Measurements from ENCODE around the gene MAGT1. TPM values are rescaled to one million over a fixed set of nuclear protein-coding genes. Genes with fewer than 3 reads are reported as not detected.
A peak's percentile ranks its signal among the peaks of the same experiment; 100 is the strongest.
"Not testable (repeated sequence)": the region's sequence is repeated elsewhere in the genome, so short reads cannot be mapped to it uniquely, and the experiment has no call there.

MAGT1 gene
- total RNA-seq, result 10 to 100 TPM; 50.2 to 51.6 TPM

GRCh38 chrX:77894921-77895886 is at the start of gene MAGT1:
MAGT1 (minus strand) TSS chrX:77895435; CDS start chrX:77895410, 25 bp downstream.
- no peaks in the 10 kb centered on the region for H3K9me3 Mint-ChIP-seq (ENCODE audit: insufficient read depth)
- H3K36me3 Mint-ChIP-seq (ENCODE audit: low read depth), result peaks cover 12% of the 10 kb centered on the region
- no peaks in the 10 kb centered on the region for H3K27me3 Mint-ChIP-seq (ENCODE audit: low read depth)
- DNase-seq (peak; percentile 94), ATAC-seq (peak; percentile 95)
- peaks cover 26% of the 10 kb centered on the region for H3K4me1 Mint-ChIP-seq (ENCODE audit: low read depth)
- POLR2A ChIA-PET, result interaction anchor here (0.6 to 1.7 kb wide), 5 partner anchors 14 to 1363 kb away, joined by 3 to 5 read pairs (median 3); no protein-coding TSS in a partner anchor
- H3K27ac Mint-ChIP-seq, result peak within 1 kb of the TSS; percentile 100
- CTCF ChIA-PET, result interaction anchor here (1.0 to 1.1 kb wide), 2 partner anchors 15 to 21 kb away, joined by 3 read pairs; partner anchors contain the start of gene ATP7A
- peak within 1 kb of the TSS; percentile 86 for H3K4me3 Mint-ChIP-seq

DNA sequence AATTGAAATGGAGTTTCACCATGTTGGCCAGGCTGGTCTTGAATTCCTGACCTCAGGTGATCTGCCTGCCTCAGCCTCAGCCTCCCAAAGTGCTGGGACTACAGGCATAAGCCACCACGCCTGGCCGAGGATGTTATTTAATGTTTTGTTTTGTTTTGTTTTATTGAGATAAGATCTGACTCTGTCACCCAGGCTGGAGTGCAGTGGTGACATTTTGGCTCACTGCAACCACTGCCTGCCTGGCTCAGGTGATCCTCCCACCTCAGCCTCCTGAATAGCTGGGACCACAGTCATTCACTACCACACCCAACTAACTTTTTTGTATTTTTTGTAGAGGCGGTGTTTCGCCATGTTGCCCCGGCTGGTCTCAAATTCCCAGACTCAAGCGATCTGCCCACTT is 49.8 kb upstream of the MAGT1 start:
- H3K27ac Mint-ChIP-seq; POLR2A ChIA-PET; H3K4me1 Mint-ChIP-seq (ENCODE audit: low read depth); H3K36me3 Mint-ChIP-seq (ENCODE audit: low read depth); H3K4me3 Mint-ChIP-seq; ATAC-seq; H3K27me3 Mint-ChIP-seq (ENCODE audit: low read depth); DNase-seq; H3K9me3 Mint-ChIP-seq (ENCODE audit: insufficient read depth): not testable (repeated sequence)
- CTCF ChIA-PET, result interaction anchor here (0.7 kb wide), 1 partner anchor 10 kb away, joined by 5 read pairs; no protein-coding TSS in a partner anchor

DNA sequence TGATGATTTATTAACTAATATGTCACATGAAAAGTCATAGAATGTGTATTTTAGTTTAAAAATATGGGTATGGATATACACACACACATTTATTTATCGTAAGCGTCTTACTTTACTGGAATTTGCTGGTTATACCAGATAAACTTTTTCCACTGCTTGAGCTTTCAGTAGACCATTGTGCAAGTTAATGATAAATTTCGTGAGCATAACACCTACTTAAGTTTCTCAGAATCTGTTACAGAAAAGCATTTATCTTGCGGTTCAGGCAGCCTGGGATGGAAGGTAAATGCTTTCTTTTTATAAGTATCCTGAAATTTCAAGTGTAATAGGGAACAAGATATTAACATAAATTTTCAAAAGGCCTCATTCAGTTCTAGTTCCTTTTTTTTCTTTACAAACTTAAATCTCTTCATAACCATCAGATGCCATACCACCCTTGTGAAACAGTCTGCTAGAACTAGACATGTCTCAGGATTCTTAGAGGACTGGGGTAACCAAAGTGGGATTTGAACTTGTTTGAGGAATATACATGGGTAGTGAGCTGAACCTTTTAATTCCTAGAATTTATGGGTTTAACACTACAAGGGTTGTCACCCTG is 42.9 kb upstream of the MAGT1 start:
- POLR2A ChIA-PET, result no interaction called here
- no peaks in the 10 kb centered on the region for H3K36me3 Mint-ChIP-seq (ENCODE audit: low read depth)

GRCh38 chrX:77937291-77937690 is 42.1 kb upstream of the MAGT1 start:
- no peak overlapping the region for H3K4me3 Mint-ChIP-seq
- H3K36me3 Mint-ChIP-seq (ENCODE audit: low read depth), result peaks cover 4% of the 10 kb centered on the region
- no peak for DNase-seq
- no peak for ATAC-seq
- H3K9me3 Mint-ChIP-seq (ENCODE audit: insufficient read depth), result no peaks in the 10 kb centered on the region
- ChIA-PET POLR2A (no interaction called here), CTCF (no interaction called here)
- no peak overlapping the region for H3K27ac Mint-ChIP-seq
- no peaks in the 10 kb centered on the region for H3K27me3 Mint-ChIP-seq (ENCODE audit: low read depth)
- no peaks in the 10 kb centered on the region for H3K4me1 Mint-ChIP-seq (ENCODE audit: low read depth)

More for the DNA sequence above, 42.9 kb upstream of the MAGT1 start:
- CTCF ChIA-PET, result no interaction called here
- ATAC-seq (no peak), DNase-seq (no peak)
- Mint-ChIP-seq H3K27ac (no peak overlapping the region), H3K9me3 (ENCODE audit: insufficient read depth) (no peaks in the 10 kb centered on the region), H3K4me3 (no peak overlapping the region), H3K4me1 (ENCODE audit: low read depth) (peaks cover under 1% of the 10 kb centered on the region), H3K27me3 (ENCODE audit: low read depth) (no peaks in the 10 kb centered on the region)

GRCh38 chrX:77936299-77936698 is 41.1 kb upstream of the MAGT1 start:
- H3K27ac Mint-ChIP-seq, result no peak overlapping the region
- no peak overlapping the region for H3K4me3 Mint-ChIP-seq
- H3K27me3 Mint-ChIP-seq (ENCODE audit: low read depth), result no peaks in the 10 kb centered on the region
- POLR2A ChIA-PET, result no interaction called here
- no peaks in the 10 kb centered on the region for H3K4me1 Mint-ChIP-seq (ENCODE audit: low read depth)
- DNase-seq (no peak), ATAC-seq (no peak)
- H3K9me3 Mint-ChIP-seq (ENCODE audit: insufficient read depth), result no peaks in the 10 kb centered on the region
- CTCF ChIA-PET, result no interaction called here
- H3K36me3 Mint-ChIP-seq (ENCODE audit: low read depth), result peaks cover 4% of the 10 kb centered on the region

- no peak overlapping the region for H3K4me3 Mint-ChIP-seq
- ChIA-PET CTCF (no interaction called here), POLR2A (no interaction called here)
- no peak for DNase-seq
- H3K9me3 Mint-ChIP-seq (ENCODE audit: insufficient read depth), result no peaks in the 10 kb centered on the region
- H3K4me1 Mint-ChIP-seq (ENCODE audit: low read depth), result no peaks in the 10 kb centered on the region
- ATAC-seq, result no peak
- no peaks in the 10 kb centered on the region for H3K27me3 Mint-ChIP-seq (ENCODE audit: low read depth)
- H3K27ac Mint-ChIP-seq, result no peak overlapping the region
- peaks cover 4% of the 10 kb centered on the region for H3K36me3 Mint-ChIP-seq (ENCODE audit: low read depth)
These were observed 40.7 kb upstream of the MAGT1 start for GRCh38 chrX:77935886-77936285.

- peaks cover 4% of the 10 kb centered on the region for H3K36me3 Mint-ChIP-seq (ENCODE audit: low read depth)
- H3K4me3 Mint-ChIP-seq, result no peak overlapping the region
- no peak overlapping the region for H3K27ac Mint-ChIP-seq
- ChIA-PET CTCF (interaction anchor here (0.7 kb wide), 1 partner anchor 94 kb away, joined by 3 read pairs; no protein-coding TSS in a partner anchor), POLR2A (no interaction called here)
- no peaks in the 10 kb centered on the region for H3K27me3 Mint-ChIP-seq (ENCODE audit: low read depth)
- H3K9me3 Mint-ChIP-seq (ENCODE audit: insufficient read depth), result no peaks in the 10 kb centered on the region
- DNase-seq (no peak), ATAC-seq (no peak)
- H3K4me1 Mint-ChIP-seq (ENCODE audit: low read depth), result peaks cover 3% of the 10 kb centered on the region
These were observed 35.3 kb upstream of the MAGT1 start for GRCh38 chrX:77930581-77930980.

GRCh38 chrX:77925764-77926163 is 30.5 kb upstream of the MAGT1 start:
- Mint-ChIP-seq H3K27me3 (ENCODE audit: low read depth) (no peaks in the 10 kb centered on the region), H3K36me3 (ENCODE audit: low read depth) (peaks cover 2% of the 10 kb centered on the region), H3K4me1 (ENCODE audit: low read depth) (peaks cover 3% of the 10 kb centered on the region), H3K4me3 (no peak overlapping the region), H3K9me3 (ENCODE audit: insufficient read depth) (no peaks in the 10 kb centered on the region), H3K27ac (no peak overlapping the region)
- CTCF ChIA-PET, result no interaction called here
- POLR2A ChIA-PET, result no interaction called here
- DNase-seq (no peak), ATAC-seq (no peak)

DNA sequence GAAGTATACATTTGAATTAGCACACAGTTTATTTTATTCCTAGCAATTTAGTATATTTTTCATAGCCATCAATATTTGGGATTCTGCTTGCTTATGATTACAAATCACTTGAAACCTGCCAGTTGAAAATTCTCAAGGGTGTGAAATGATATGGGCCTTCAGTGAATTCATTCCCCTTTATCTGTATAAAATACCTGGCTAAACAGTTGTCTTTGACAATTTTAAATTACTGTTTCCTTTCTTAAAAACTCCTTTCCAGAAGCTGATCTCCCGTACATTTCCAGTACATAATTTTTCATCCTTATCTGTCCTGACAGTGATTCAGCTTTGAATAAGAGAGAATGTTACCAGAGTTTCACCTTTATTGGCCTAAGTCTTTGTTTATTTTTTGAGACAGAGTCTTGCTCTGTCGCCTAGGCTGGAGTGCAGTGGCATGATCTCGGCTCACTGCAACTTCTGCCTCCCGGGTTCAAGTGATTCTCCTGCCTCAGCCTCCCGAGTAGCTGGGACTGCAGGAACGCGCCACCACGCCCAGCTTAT is 29.2 kb upstream of the MAGT1 start:
- Mint-ChIP-seq H3K9me3 (ENCODE audit: insufficient read depth) (no peaks in the 10 kb centered on the region), H3K27ac (no peak overlapping the region)

DNA sequence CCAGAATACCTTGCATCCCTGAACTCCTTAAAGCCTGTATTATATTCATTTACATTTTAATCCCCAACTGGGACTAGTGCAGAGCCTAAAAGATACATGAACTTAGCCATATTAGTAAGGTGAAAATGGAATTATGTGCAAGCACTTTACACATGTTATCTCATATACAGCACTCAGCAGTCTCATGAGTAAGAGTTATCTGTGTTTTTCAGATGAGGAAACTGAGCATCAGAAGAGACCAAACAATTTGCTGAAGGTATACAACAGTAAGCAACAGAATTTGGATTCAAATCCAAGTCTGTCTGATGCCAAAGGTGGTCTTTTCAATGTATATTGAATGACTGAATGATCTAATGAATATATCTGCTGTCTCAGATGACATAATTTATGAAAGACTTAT is 27.6 kb upstream of the MAGT1 start:
- Mint-ChIP-seq H3K9me3 (ENCODE audit: insufficient read depth) (no peaks in the 10 kb centered on the region), H3K4me1 (ENCODE audit: low read depth) (peaks cover 4% of the 10 kb centered on the region), H3K27me3 (ENCODE audit: low read depth) (no peaks in the 10 kb centered on the region), H3K27ac (no peak overlapping the region), H3K36me3 (ENCODE audit: low read depth) (peaks cover 2% of the 10 kb centered on the region), H3K4me3 (no peak overlapping the region)
- POLR2A ChIA-PET, result no interaction called here
- DNase-seq (no peak), ATAC-seq (no peak)
- CTCF ChIA-PET, result no interaction called here

More for the DNA sequence above, 29.2 kb upstream of the MAGT1 start:
- peaks cover 3% of the 10 kb centered on the region for H3K4me1 Mint-ChIP-seq (ENCODE audit: low read depth)
- peaks cover 2% of the 10 kb centered on the region for H3K36me3 Mint-ChIP-seq (ENCODE audit: low read depth)
- no peak for ATAC-seq
- DNase-seq, result no peak
- ChIA-PET POLR2A (interaction anchor here (0.6 kb wide), 1 partner anchor 100 kb away, joined by 3 read pairs; no protein-coding TSS in a partner anchor), CTCF (interaction anchor here (0.8 kb wide), 1 partner anchor 11 kb away, joined by 3 read pairs; no protein-coding TSS in a partner anchor)
- H3K27me3 Mint-ChIP-seq (ENCODE audit: low read depth), result no peaks in the 10 kb centered on the region
- H3K4me3 Mint-ChIP-seq, result no peak overlapping the region

- H3K4me1 Mint-ChIP-seq (ENCODE audit: low read depth), result peaks cover 15% of the 10 kb centered on the region
- POLR2A ChIA-PET, result interaction anchor here (0.7 kb wide), 1 partner anchor 9 kb away, joined by 4 read pairs; the partner anchor contains the start of gene ATP7A
- not testable (repeated sequence) for H3K27ac Mint-ChIP-seq; H3K27me3 Mint-ChIP-seq (ENCODE audit: low read depth); ATAC-seq; H3K4me3 Mint-ChIP-seq; DNase-seq; H3K36me3 Mint-ChIP-seq (ENCODE audit: low read depth); H3K9me3 Mint-ChIP-seq (ENCODE audit: insufficient read depth)
- CTCF ChIA-PET, result interaction anchor here (2.3 kb wide), 1 partner anchor 106 kb away, joined by 12 read pairs; no protein-coding TSS in a partner anchor
These were observed 24.1 kb upstream of the MAGT1 start for GRCh38 chrX:77919370-77919769.

Data from activated CD8-positive, alpha-beta T cell treated with anti-CD3 and anti-CD28 coated beads, Interleukin-2, amount 10 ng/mL, durations not matched to agents 7 days and 5 days (primary cell).